SK-N-SH (cell line): ENCODE results near the gene IQSEC3. TPM values are rescaled to one million over a fixed set of nuclear protein-coding genes. Genes with fewer than 3 reads are reported as not detected.

Experiments
- CTCF ChIA-PET: fragments of 300-600, 350-600 bp; formaldehyde crosslinking; extraction: SDS; loops from one replicate; lab custom pipeline; 2021; lab: Yijun Ruan, JAX
- POLR2A ChIA-PET: fragments of 350-600 bp; sonication (Branson Sonifier 250); formaldehyde crosslinking; extraction: SDS; loops from one replicate; lab custom pipeline; 2020; ENCODE audit warnings: antibody characterized with exemption, inconsistent platforms; lab: Yijun Ruan, JAX
- DNase-seq: peaks from one replicate; pipeline ENCODE4 v3.0.0; 2012
- H2AFZ ChIP-seq: fragments of 200-600 bp; sonication (generic); 2 replicates; pipeline ENCODE4 v1.8.1; 2016; ENCODE audit warnings: antibody characterized with exemption, mild to moderate bottlenecking, low read depth
- H3F3A ChIP-seq: fragments of 200-600 bp; sonication (generic); replicated peaks from 2 replicates; pipeline ENCODE3; 2016; ENCODE audit warnings: antibody characterized with exemption, mild to moderate bottlenecking; ENCODE audit not compliant: insufficient read depth
- H3K27ac ChIP-seq, 2 experiments: fragments of 200-500 bp in 1 of 2; fragments of 200-600 bp in 1 of 2; sonication (Bioruptor generic) in 1 of 2; sonication (generic), shearing (Covaris generic) in 1 of 2; 2 replicates each; pipeline versions ENCODE4 v1.5.1 to v1.6.1; 2014 to 2016; ENCODE audit warnings: low read depth in 2 of 2, inconsistent platforms in 1 of 2, low read length in 1 of 2, mild to moderate bottlenecking in 1 of 2, mixed read lengths in 1 of 2
- H3K27me3 ChIP-seq: fragments of 200-600 bp; sonication (generic), shearing (Covaris generic); 2 replicates; pipeline ENCODE4 v1.6.1; 2016; ENCODE audit warnings: mixed run types; ENCODE audit not compliant: insufficient read depth
- H3K36me3 ChIP-seq, 2 experiments: fragments of 200-500 bp in 1 of 2; fragments of 200-600 bp in 1 of 2; sonication (Bioruptor generic) in 1 of 2; sonication (generic) in 1 of 2; replicated peaks in 1 of 2; 2 replicates each; pipeline versions ENCODE3 to v1.5.1; 2014 to 2016; ENCODE audit warnings: low read length in 1 of 2, mild to moderate bottlenecking in 1 of 2; ENCODE audit not compliant: insufficient read depth in 2 of 2, control insufficient read depth in 1 of 2
- H3K4me1 ChIP-seq, 2 experiments: fragments of 200-500 bp in 1 of 2; fragments of 200-600 bp in 1 of 2; sonication (Bioruptor generic) in 1 of 2; sonication (generic), shearing (Covaris generic) in 1 of 2; 2 replicates each; pipeline versions ENCODE4 v1.5.1 to v1.6.1; 2014 to 2016; ENCODE audit warnings: low read depth in 1 of 2, low read length in 1 of 2, mixed run types in 1 of 2; ENCODE audit not compliant: insufficient read depth in 2 of 2, control insufficient read depth in 1 of 2
- H3K4me2 ChIP-seq: fragments of 200-600 bp; sonication (generic), shearing (Covaris generic); 2 replicates; pipeline ENCODE4 v1.6.1; 2017; ENCODE audit warnings: mixed run types
- H3K4me3 ChIP-seq, 2 experiments: fragments of 200-500 bp in 1 of 2; fragments of 200-600 bp in 1 of 2; sonication (Bioruptor generic) in 1 of 2; sonication (generic), shearing (Covaris generic) in 1 of 2; 2 replicates each; pipeline versions ENCODE4 v1.5.1 to v1.8.1; 2014 to 2016; ENCODE audit warnings: low read depth in 2 of 2, inconsistent platforms in 1 of 2, low read length in 1 of 2, mild to moderate bottlenecking in 1 of 2, mixed read lengths in 1 of 2, moderate library complexity in 1 of 2
- H3K79me2 ChIP-seq: fragments of 200-600 bp; sonication (generic); 2 replicates; pipeline ENCODE4 v1.8.1; 2017; ENCODE audit warnings: mild to moderate bottlenecking; ENCODE audit not compliant: insufficient read depth
- H3K9ac ChIP-seq: fragments of 200-600 bp; sonication (generic); 2 replicates; pipeline ENCODE4 v1.6.1; 2017; ENCODE audit warnings: mixed run types
- H3K9me2 ChIP-seq: fragments of 200-600 bp; sonication (generic); 2 replicates; pipeline ENCODE4 v1.6.1; 2017; ENCODE audit warnings: mixed run types
- H3K9me3 ChIP-seq: fragments of 200-600 bp; sonication (generic); 2 replicates; pipeline ENCODE4 v1.6.1; 2017; ENCODE audit warnings: mixed run types, mild to moderate bottlenecking, moderate library complexity
- H4K20me1 ChIP-seq: fragments of 200-600 bp; sonication (generic); 2 replicates; pipeline ENCODE4 v1.6.1; 2017; ENCODE audit warnings: mild to moderate bottlenecking, mixed run types; ENCODE audit not compliant: insufficient read depth
- CTCF ChIP-seq: fragments of 200-600 bp; sonication (generic); IDR thresholded peaks from 2 replicates; pipeline ENCODE4 v1.6.1; 2017; ENCODE audit warnings: antibody characterized with exemption, mild to moderate bottlenecking, moderate library complexity
- FOSL2 ChIP-seq: IDR thresholded peaks from 2 replicates; pipeline ENCODE4 v1.4.0; 2012; ENCODE audit warnings: low read depth, mild to moderate bottlenecking, moderate library complexity, borderline replicate concordance
- FOXJ3 ChIP-seq: sonication (generic); formaldehyde crosslinking; IDR thresholded peaks from 2 replicates; pipeline ENCODE4 v1.5.1; 2020; ENCODE audit warnings: mild to moderate bottlenecking, missing genetic modification reagents
- FOXM1 ChIP-seq: IDR thresholded peaks from 2 replicates; pipeline ENCODE4 v1.4.0; 2012; ENCODE audit warnings: low read depth, mild to moderate bottlenecking
- GABPA ChIP-seq: IDR thresholded peaks from 2 replicates; pipeline ENCODE4 v1.4.0; 2012; ENCODE audit warnings: low read depth, mild to moderate bottlenecking
- GATA2 ChIP-seq: sonication (generic); formaldehyde crosslinking; IDR thresholded peaks from 2 replicates; pipeline ENCODE4 v1.5.0; 2020; ENCODE audit warnings: mild to moderate bottlenecking, missing genetic modification reagents
- IRF3 ChIP-seq: fragments of 150-350 bp; IDR thresholded peaks from 2 replicates; pipeline ENCODE4 v1.6.1; 2016; ENCODE audit warnings: mild to moderate bottlenecking, low read depth, low read length
- JUND ChIP-seq: IDR thresholded peaks from 2 replicates; pipeline ENCODE4 v1.4.0; 2012
- MXI1 ChIP-seq: IDR thresholded peaks from 2 replicates; pipeline ENCODE4 v1.6.1; 2012; ENCODE audit warnings: mild to moderate bottlenecking, low read depth, low read length, improper control_type of control experiment
- NRF1 ChIP-seq: IDR thresholded peaks from 2 replicates; pipeline ENCODE4 v1.6.1; 2012; ENCODE audit warnings: low read depth, mild to moderate bottlenecking, low read length
- PBX3 ChIP-seq: IDR thresholded peaks from 2 replicates; pipeline ENCODE4; 2012
- POLR2AphosphoS5 ChIP-seq: IDR thresholded peaks from 2 replicates; pipeline ENCODE4 v1.6.1; 2012; ENCODE audit warnings: low read depth, low read length
- RFX5 ChIP-seq: IDR thresholded peaks from 2 replicates; pipeline ENCODE4 v1.6.1; 2012; ENCODE audit warnings: mild to moderate bottlenecking, improper control_type of control experiment, low read length
- SMC3 ChIP-seq: IDR thresholded peaks from 2 replicates; pipeline ENCODE4 v1.6.1; 2012; ENCODE audit warnings: low read depth, low read length, improper control_type of control experiment
- TEAD4 ChIP-seq: IDR thresholded peaks from 2 replicates; pipeline ENCODE4 v1.4.0; 2012; ENCODE audit warnings: mild to moderate bottlenecking, borderline replicate concordance; ENCODE audit not compliant: insufficient read depth
- USF1 ChIP-seq: IDR thresholded peaks from 2 replicates; pipeline ENCODE4 v1.4.0; 2012; ENCODE audit warnings: low read depth, borderline replicate concordance
- YY1 ChIP-seq: IDR thresholded peaks from 2 replicates; pipeline ENCODE4 v1.4.0; 2012; ENCODE audit warnings: low read depth, mild to moderate bottlenecking
- WGBS: methylation state at CpG from one replicate; pipeline ENCODE4 v1.1.6; 2017; ENCODE audit warnings: low lambda C conversion rate; 5-methylcytosine and 5-hydroxymethylcytosine counted together
- polyA plus RNA-seq, 3 experiments: library from polyadenylated mRNA; depleted of rRNA; stranded (reverse); fragments of >200 nt; gene quantifications; 2 replicates each; pipeline ENCODE4 v1.2.3, GENCODE V29; 2012

IQSEC3 gene
- polyA plus RNA-seq, 1 of the 3 experiments (the other 2 are of a cell fraction), result 0.02 TPM

- Histone ChIP-seq H3K9me3 (no peaks in the 10 kb centered on the region), H3K4me1 (peaks cover 19 to 78% of the 10 kb centered on the region in 2 experiments), H3K4me3 (no peak overlapping the region), H3K79me2 (no peaks in the 10 kb centered on the region), H3K27ac (peak overlapping the region; percentile 75 to 92), H4K20me1 (no peaks in the 10 kb centered on the region), H2AFZ (0 out of 2 replicates have a peak overlapping the region, but pooled peaks have one; percentile 56), H3K36me3 (no peaks in the 10 kb centered on the region), H3K27me3 (no peaks in the 10 kb centered on the region), H3K9ac (no peak overlapping the region), H3K4me2 (peak overlapping the region; percentile 84; the same call in 1 of the 2 replicates), H3K9me2 (no peaks in the 10 kb centered on the region), H3F3A (no peaks in the 10 kb centered on the region)
- ChIA-PET POLR2A (no interaction called here), CTCF (interaction anchor here (0.8 to 4.7 kb wide), 7 partner anchors 8 to 209 kb away, joined by 3 to 38 read pairs (median 3); no protein-coding TSS in a partner anchor)
- 93% methylated on average over 5 of the region's 11 CpGs for WGBS
- peak; percentile 68 for DNase-seq
- TF ChIP-seq TEAD4, result no peak
- TF ChIP-seq MXI1, result no peak
- no peak for TF ChIP-seq FOXM1
- no peak for TF ChIP-seq JUND
- no peak for TF ChIP-seq FOXJ3 (CRISPR knock-in tag)
- TF ChIP-seq FOSL2, result no peak
- TF ChIP-seq CTCF, result no peak
- TF ChIP-seq POLR2AphosphoS5, result no peak
- TF ChIP-seq IRF3, result no peak
- TF ChIP-seq GABPA, result no peak
- TF ChIP-seq PBX3, result no peak
- no peak for TF ChIP-seq YY1
- no peak for TF ChIP-seq RFX5
- no peak for TF ChIP-seq NRF1
- no peak for TF ChIP-seq USF1
- TF ChIP-seq SMC3, result no peak
- no peak for TF ChIP-seq GATA2
These were observed 110.9 kb downstream of the IQSEC3 start for GRCh38 chr12:177336-177979.
